ENCODE results near the gene APRT.
A peak's percentile ranks its signal among the peaks of the same experiment; 100 is the strongest.

The APRT gene

GRCh38 chr16:88844419-88845036, 32.8 kb upstream of the APRT start:
- in situ Hi-C loops (cut with HindIII; ENCODE audit: low pct_ligation_motif_present, low pct_unique_long_range_greater_than_20kb, low sequenced_read_pairs), result no loop called here
- DNase-seq, result no peak

GRCh38 chr16:88843256-88843655, 31.5 kb upstream of the APRT start:
- in situ Hi-C loops (cut with HindIII; ENCODE audit: low pct_ligation_motif_present, low pct_unique_long_range_greater_than_20kb, low sequenced_read_pairs), result no loop called here
- DNase-seq, result no peak

GRCh38 chr16:88842806-88843205, 31.1 kb upstream of the APRT start:
- in situ Hi-C loops (cut with HindIII; ENCODE audit: low pct_ligation_motif_present, low pct_unique_long_range_greater_than_20kb, low sequenced_read_pairs), result no loop called here
- no peak for DNase-seq

GRCh38 chr16:88842308-88842756, 30.6 kb upstream of the APRT start:
- DNase-seq, result no peak
- in situ Hi-C loops (cut with HindIII; ENCODE audit: low pct_ligation_motif_present, low pct_unique_long_range_greater_than_20kb, low sequenced_read_pairs), result no loop called here

GRCh38 chr16:88841521-88842307, 30.0 kb upstream of the APRT start:
- DNase-seq, result no peak
- in situ Hi-C loops (cut with HindIII; ENCODE audit: low pct_ligation_motif_present, low pct_unique_long_range_greater_than_20kb, low sequenced_read_pairs), result no loop called here

GRCh38 chr16:88840600-88841215, 29.0 kb upstream of the APRT start:
- DNase-seq, result no peak
- in situ Hi-C loops (cut with HindIII; ENCODE audit: low pct_ligation_motif_present, low pct_unique_long_range_greater_than_20kb, low sequenced_read_pairs), result no loop called here

GRCh38 chr16:88839745-88840599, 28.2 kb upstream of the APRT start:
- no peak for DNase-seq
- in situ Hi-C loops (cut with HindIII; ENCODE audit: low pct_ligation_motif_present, low pct_unique_long_range_greater_than_20kb, low sequenced_read_pairs), result no loop called here

- no peak for DNase-seq
- in situ Hi-C loops (cut with HindIII; ENCODE audit: low pct_ligation_motif_present, low pct_unique_long_range_greater_than_20kb, low sequenced_read_pairs), result no loop called here
These were observed 27.4 kb upstream of the APRT start for GRCh38 chr16:88839026-88839529.

GRCh38 chr16:88838566-88838965, 26.8 kb upstream of the APRT start:
- no peak for DNase-seq
- in situ Hi-C loops (cut with HindIII; ENCODE audit: low pct_ligation_motif_present, low pct_unique_long_range_greater_than_20kb, low sequenced_read_pairs), result no loop called here

GRCh38 chr16:88837806-88838205, 26.1 kb upstream of the APRT start:
- no peak for DNase-seq
- in situ Hi-C loops (cut with HindIII; ENCODE audit: low pct_ligation_motif_present, low pct_unique_long_range_greater_than_20kb, low sequenced_read_pairs), result no loop called here

GRCh38 chr16:88836791-88837190, 25.1 kb upstream of the APRT start:
- in situ Hi-C loops (cut with HindIII; ENCODE audit: low pct_ligation_motif_present, low pct_unique_long_range_greater_than_20kb, low sequenced_read_pairs), result no loop called here
- DNase-seq, result no peak

GRCh38 chr16:88835818-88836217, 24.1 kb upstream of the APRT start:
- in situ Hi-C loops (cut with HindIII; ENCODE audit: low pct_ligation_motif_present, low pct_unique_long_range_greater_than_20kb, low sequenced_read_pairs), result no loop called here

GRCh38 chr16:88835383-88835782, 23.7 kb upstream of the APRT start:
- in situ Hi-C loops (cut with HindIII; ENCODE audit: low pct_ligation_motif_present, low pct_unique_long_range_greater_than_20kb, low sequenced_read_pairs), result no loop called here
- DNase-seq, result no peak

More at GRCh38 chr16:88835818-88836217, 24.1 kb upstream of the APRT start:
- DNase-seq, result no peak

- in situ Hi-C loops (cut with HindIII; ENCODE audit: low pct_ligation_motif_present, low pct_unique_long_range_greater_than_20kb, low sequenced_read_pairs), result no loop called here
- no peak for DNase-seq
These were observed 22.9 kb upstream of the APRT start for GRCh38 chr16:88834670-88835069.

GRCh38 chr16:88833086-88833485, 21.4 kb upstream of the APRT start:
- in situ Hi-C loops (cut with HindIII; ENCODE audit: low pct_ligation_motif_present, low pct_unique_long_range_greater_than_20kb, low sequenced_read_pairs), result no loop called here

GRCh38 chr16:88831838-88832237, 20.1 kb upstream of the APRT start:
- peak; percentile 37 for DNase-seq
- in situ Hi-C loops (cut with HindIII; ENCODE audit: low pct_ligation_motif_present, low pct_unique_long_range_greater_than_20kb, low sequenced_read_pairs), result no loop called here

More at GRCh38 chr16:88833086-88833485, 21.4 kb upstream of the APRT start:
- no peak for DNase-seq

- in situ Hi-C loops (cut with HindIII; ENCODE audit: low pct_ligation_motif_present, low pct_unique_long_range_greater_than_20kb, low sequenced_read_pairs), result no loop called here
- no peak for DNase-seq
These were observed 19.1 kb upstream of the APRT start for GRCh38 chr16:88830783-88831182.

GRCh38 chr16:88830258-88830657, 18.5 kb upstream of the APRT start:
- in situ Hi-C loops (cut with HindIII; ENCODE audit: low pct_ligation_motif_present, low pct_unique_long_range_greater_than_20kb, low sequenced_read_pairs), result no loop called here
- no peak for DNase-seq

- no peak for DNase-seq
- in situ Hi-C loops (cut with HindIII; ENCODE audit: low pct_ligation_motif_present, low pct_unique_long_range_greater_than_20kb, low sequenced_read_pairs), result no loop called here
These were observed 17.0 kb upstream of the APRT start for GRCh38 chr16:88828711-88829110.
